NCI-H345 treated with DMSO at 0.1 percent for 48 hours (cell line): Measurements from ENCODE around the gene SNAPIN.
A peak's percentile ranks its signal among the peaks of the same experiment; 100 is the strongest.
"Not testable (repeated sequence)": the region's sequence is repeated elsewhere in the genome, so short reads cannot be mapped to it uniquely, and the experiment has no call there.

Source experiments
- DNase-seq: peaks from one replicate; lab custom pipeline; 2025; ENCODE audit not compliant: unreplicated experiment; lab: John Stamatoyannopoulos, UW

SNAPIN gene

DNA sequence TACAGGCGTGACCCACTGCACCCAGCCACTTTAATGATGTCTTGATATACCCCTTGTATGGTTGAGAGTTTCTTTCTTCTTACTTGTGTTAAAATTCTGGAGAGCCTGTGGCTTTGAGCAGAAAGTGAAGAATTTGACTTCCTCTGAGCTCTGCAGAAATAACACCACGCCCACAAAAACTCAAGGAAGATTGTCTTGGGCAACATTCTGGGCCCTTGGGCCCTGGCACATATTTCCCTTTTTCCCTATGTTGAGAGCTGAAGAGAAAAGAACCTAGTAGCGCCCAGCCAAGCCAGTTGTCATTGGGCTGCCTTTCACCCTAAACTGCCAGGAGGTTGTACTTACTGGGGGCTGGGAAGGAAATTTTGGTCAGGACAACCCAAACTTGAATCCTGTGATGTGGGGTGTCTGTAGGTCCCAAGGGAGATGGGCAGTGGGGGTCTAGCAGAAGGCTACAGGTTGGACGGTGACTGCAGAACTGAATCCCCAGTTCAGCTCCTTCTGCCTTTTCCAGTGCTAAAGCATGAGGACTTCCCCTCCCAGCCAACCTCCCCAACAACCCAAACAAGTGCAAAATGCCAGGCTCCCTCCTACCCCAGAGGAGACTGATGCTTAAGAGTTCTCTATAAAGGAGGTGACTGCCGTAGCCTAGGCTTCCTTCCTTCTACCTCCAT is 11.7 kb upstream of the SNAPIN start:
- no peak for DNase-seq

DNA sequence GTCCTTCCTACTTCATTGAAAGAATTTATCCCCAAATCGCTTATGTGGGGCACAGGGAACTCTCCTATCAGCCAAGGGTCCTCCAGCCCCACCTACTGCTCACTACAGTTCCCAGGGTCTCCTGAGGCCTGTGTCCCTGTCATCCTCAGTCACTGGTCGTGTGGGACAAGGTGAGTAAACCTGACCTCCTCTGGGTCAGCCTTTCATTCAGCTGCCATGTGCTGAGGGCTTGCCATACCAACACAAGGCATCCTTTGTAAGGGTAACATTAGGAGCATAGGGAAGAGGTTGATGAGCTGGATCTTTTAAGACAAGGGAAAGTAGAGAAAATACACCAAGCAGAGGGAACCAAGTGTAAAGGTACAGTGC is 11.2 kb upstream of the SNAPIN start:
- no peak for DNase-seq

DNA sequence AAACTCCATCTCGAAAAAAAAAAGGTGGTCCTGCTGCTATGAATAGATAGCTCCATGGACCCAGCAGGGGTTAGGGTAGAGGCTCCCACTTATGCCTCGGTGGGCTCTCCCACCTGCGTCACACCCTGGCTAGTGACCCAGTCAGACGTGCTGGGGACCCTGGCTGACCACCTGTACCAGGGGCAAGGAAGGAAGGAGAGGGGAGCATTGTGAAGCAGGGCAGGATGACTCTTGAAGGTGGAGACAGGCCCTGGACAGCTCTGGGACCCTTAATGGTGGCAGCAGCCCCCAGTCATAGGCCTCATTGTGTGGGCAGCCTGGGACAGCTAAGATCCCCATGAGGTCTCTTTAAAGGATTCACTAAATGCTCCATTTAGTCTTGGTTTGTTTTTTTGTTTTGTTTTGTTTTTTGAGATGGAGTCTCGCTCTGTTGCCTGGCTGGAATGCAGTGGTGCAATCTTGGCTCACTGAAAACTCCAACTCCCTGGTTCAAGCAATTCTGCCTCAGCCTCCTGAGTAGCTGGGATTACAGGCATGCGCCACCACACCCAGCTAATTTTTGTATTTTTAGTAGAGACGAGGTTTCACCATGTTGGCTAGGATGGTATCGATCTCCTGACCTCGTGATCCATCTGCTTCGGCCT is 10.4 kb upstream of the SNAPIN start:
- DNase-seq: no peak

DNA sequence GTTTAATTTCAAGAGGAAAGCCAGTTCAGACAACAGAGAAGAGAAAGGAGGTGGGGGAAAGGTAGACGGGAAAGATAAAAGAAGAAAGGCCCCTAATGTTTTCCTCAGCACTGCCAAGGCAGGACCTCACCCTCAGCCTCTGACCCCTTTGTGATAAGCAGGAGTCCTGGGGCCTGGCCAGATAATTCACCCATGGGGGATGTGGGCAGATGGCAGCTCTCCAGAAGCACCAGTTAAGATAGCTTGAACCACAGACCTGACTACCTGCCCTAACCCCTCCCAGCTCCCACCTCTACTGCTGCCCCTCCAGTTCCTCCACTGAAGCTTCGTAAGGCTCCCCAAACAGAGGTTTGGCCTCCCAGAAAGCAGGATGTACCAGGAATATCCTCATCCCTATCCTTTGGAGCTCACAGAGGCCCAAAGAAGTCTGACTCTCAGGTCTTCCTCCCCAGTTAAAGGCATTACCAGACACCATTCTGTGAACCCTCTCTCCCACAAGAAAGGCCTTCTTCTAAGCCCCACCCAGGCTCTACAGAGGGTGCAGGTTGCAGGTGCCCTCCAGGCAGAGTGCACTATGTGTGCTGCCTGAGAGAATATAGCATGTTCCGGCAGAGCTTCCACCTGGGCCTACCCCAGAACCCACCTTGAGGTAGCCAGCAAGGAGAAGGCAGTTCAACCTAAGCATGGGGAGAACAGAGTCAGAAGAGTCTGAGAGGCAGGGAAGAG is 9.2 kb upstream of the SNAPIN start:
- no peak for DNase-seq

DNA sequence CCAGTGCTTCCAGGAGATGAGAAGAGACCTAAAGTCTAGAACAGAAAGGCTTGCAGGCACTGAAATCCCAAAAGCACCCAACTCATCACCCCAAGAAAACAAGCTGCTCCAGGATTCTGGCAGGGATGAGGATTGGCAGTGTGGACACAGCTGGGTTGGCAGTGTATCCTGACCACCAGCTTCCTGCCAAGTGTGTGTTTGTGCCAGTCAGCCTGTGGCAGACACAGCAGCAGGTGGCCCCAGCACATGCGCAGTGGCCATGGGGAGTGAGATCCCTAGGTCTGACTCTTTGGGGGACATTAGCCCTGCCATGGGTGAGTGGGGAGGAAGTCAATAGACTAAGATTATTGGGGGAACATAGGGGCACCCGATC is 8.7 kb upstream of the SNAPIN start:
- DNase-seq: no peak

DNA sequence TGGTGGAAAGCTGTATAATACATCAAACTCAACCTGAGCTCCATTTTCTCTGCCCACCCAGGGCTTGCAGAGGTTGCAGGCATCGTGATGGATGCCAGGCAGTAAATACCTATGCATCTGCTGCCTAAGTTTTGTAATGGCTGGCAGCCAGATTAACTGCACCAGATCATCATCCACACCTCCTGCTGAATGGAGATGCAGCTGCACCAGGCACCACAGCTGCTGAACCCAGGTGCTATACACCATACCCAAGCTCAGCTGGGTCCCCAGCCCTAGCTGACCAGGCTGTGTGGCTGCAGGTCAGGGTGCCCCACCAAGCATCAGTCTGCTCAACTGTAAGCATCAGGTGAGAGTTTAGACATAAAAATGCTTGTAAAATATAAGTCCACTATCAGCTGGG is 6.7 kb upstream of the SNAPIN start:
- DNase-seq: no peak

DNA sequence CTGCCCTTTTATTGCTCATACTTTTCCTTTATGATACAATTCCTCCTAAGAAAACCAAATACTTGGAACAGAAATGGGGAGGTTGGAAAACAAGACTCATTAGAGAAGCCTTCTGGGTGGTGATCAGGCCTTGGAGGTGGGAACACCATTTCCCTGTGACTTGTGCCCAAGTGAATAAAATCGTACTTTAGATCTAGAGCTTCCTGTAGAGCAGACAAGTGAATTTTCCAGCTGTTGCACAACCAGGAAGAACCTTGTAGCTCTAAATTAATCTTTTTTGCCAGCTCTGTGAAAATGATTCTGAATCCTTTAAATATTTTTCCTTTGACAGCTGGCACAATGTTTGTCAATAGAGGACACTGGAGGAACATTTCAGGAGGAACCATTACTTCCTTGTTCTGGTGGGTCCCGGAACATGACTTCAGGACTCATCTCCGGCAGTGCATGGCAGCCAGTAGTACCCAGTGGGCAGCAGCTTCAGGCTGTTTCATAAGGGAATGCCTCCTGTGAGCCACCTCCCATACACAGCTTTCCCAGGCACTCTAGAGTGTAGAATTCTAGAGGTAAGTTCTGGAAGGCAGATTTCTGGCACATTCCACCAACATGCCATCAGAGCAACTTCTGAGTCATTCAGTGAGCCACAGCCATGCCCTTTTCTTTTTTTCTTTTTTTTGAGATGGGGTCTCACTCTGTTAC is 5.5 kb upstream of the SNAPIN start:
- DNase-seq: no peak

DNA sequence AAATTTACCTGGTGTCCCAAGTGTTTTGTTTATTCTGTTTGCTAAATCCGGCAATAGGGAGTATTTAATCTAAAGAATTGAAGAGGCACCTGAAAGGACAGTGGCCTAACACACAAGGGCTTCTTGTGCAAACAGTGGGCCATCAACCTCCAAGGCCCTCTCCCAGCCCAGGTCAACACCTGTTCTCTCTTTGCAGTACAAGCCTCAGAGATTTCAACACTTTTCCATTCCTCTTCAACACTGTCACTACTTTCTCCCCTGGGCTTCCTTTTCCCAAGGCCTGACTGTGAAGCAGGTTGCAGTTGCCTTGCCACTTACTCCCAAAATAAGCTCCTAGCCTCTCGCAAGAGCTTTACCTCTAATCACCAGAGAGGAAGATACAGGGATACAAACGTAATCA is 3.2 kb upstream of the SNAPIN start:
- no peak for DNase-seq

DNA sequence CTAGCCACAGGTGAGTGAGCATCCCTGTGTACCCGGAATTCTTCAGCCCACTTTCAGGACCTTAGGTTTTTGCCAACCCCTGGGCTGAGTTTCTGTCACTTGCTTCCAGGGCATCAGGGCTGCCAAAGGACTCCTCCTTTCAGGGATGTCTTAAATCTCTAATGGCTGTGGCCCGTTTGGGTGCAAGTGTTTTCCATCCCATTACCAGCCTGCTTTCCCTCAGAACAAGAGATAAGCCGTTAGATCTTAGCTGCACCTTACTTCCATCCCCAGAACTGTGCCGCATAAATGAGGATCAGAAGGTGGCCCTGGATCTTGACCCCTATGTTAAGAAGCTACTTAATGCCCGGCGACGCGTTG is 652 bp downstream of the SNAPIN start:
- no peak for DNase-seq

DNA sequence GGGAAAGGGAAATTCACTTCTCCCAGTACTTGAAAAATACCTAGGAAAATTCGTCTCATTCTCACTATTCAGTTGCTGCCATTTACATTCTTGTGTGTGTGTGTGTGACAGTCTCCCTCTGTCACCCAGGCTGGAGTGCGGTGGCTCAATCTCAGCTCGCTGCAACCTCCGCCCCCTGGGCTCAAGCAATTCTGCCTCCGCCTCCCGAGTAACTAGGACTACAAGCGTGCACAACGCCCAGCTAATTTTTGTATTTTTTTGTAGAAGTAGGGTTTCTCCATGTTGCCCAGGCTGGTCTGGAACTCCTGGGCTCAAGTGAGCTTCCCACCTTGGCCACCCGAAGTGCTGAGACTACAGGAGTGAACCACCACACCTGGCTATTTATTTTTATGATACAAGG is 1.2 kb downstream of the SNAPIN start:
- DNase-seq: no peak

DNA sequence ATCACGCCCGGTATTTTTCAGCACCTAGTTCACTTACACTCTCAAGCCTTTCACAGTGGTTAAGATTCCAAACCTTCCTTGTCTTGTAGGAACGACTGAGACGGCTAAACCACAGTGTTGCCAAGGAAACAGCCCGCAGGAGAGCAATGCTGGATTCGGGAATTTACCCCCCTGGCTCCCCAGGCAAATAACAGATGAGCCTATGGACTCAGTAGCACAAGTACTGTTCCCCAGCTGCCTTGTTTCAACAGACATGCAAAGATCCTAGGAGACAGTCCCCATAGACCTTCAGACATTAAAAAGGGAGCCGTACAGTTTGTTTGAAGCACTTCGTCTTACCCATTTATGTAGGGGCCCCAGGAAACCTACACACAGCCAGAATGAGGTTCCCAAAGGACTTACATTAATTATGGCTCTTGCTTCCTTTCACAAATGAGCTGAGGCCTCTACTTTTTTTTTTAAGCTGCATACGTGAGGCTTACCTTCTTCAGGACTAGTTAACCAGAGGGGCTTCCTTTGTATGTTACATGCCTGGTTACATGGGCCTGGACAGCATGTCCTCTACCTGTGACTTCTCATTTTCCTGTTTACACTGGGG is 2.7 kb downstream of the SNAPIN start:
- no peak for DNase-seq

DNA sequence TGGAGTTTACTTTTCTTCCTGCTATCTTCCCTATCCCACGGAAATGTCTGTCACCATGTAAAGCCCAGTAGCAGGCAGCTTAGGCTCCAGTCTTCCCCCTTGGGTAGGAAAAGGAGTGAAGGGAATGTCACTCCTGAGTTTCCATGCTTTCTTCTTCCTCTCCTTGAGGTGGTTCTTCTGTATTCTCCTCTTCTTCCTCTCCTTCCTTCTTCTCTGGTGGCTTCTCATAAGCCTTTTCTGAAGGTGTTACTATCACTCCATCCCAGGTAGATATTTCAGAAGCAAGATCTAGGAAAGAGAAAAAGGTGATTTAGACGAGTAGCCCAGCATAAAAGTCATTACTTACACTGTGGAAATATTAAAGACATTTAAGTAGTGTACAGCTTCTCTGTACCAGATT is 3.8 kb downstream of the SNAPIN start:
- DNase-seq: no peak

DNA sequence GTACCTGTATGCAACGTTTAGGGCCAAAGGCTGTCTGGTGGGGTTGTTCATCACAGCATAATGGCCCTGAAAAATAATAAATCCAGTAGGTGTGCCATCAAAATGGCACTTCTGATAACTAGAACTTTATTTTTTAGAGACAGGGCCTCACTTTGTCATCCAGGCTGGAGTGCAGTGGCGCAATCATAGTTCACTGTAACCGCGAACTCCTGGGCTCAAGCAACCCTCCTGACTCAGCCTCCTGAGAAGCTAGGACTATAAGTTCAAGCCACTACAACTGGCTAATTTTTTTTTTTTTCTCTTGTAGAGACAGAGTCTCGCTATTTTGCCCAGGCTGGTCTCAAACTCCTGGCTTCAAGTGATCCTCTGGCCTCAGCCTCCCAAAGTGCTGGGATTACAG is 4.7 kb downstream of the SNAPIN start:
- no peak for DNase-seq

DNA sequence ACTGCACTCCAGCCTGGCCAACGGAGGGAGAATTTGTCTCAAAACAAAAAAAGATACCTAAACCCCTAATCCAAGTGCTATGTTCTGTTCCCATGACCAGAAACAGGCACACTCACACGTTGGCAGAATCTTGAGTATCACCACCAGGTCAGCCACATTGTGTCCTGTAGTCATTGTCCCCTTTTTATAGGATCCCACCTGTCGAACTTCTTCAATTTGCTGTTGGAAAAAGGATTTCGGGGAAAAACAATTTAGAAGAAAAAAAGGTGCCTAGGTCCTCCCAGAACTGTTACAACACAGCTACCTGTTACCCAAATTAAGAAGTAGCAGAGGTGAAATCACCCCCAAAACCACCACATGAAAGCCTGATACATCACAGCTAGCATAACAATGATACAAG is 8.9 kb downstream of the SNAPIN start:
- DNase-seq: no peak

DNA sequence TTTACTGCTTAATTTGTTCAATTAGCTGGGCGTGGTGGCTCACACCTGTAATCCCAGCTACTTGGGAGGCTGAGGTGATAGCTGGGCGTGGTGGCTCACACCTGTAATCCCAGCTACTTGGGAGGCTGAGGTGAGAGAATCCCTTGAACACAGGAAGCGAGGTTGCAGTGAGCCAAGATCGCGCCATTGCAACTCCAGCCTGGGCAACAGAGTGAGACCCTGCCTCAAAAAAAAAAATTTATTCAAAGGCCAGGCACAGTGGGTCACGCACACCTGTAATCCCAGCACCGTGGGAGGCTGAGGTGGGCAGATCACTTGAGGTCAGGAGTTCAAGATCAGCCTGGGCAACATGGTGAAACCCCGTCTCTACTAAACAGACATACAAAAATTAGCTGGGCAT is 10.2 kb downstream of the SNAPIN start:
- DNase-seq: not testable (repeated sequence)

DNA sequence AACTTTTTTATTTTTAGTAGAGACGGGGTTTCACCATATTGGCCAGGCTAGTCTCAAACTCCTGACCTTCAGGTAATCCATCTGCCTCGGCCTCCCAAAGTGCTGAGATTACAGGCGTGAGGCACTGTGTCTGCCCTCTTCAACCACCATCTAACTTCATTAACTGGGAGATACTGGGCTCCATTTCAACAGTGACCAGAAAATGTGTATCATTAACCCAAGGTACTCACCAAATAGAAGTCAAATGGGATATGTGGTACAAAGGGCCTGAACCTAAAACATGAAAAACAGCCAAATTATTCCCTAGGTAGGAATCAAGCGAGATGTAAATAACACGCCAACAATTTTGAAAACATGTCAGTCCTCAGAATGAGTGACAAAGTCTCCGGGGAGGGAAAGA is 11.1 kb downstream of the SNAPIN start:
- no peak for DNase-seq

DNA sequence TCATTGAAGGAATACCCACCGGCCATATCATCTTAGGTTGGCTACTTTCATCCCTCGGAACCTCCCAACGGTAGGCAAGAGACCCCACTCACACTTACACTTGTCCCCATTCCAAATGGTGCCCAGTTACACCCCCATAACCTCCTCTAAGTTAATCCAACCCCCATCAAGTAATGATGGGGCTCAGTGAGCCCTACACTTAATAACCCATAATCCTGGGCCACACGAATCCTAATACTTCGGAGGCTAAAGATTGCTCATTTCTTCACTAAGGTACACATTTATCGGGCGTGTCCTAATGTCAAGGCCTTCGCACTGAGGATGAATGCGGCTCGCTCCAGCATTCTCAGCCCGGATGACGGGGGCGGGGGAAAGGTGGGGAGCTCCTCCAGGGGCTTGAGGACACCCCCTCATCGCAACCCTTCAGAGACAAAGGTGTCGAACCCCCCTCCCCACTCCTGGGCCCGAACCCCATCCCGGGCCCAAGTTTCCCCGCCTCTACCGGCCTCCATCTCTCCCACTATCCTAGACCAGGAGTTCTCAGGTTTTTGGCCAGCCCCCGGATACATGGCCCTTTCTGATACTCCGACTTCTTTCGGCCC is 11.9 kb downstream of the SNAPIN start:
- no peak for DNase-seq

DNA sequence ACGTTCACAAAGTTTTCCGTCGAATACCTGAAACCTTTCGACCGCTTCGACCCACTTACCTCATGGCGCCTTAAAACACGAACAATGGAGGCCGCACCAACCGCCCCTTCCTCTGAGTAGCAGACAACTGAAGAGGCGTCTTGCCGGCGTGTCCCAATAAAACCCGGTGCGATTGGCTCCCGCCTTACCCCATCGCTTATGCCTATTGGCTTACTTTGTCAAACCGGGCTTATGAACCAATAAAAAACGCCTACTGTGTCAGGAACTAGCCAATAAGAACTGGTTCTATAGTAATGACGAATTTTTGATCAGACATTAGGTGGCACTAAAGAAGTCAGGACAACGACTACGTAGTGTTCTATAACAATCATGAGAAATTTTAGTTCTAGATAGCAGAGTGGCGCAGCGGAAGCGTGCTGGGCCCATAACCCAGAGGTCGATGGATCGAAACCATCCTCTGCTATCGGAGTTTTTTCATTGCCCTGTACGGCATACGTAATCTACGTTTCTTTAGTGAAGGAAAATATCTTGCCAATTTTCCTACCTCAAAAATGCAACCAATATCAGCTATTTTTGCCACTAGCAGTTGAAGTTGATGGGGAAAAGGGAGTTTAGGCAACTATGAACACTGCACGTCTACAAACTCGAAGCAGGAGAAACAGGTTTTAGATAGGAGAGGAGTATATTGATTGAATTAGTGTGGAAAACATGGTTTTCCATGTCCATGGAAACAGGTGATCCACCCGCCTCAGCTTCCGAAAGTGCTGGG is 12.5 kb downstream of the SNAPIN start, which contains the start of gene ILF2:
Gene ILF2, minus strand, starts transcription at position 135 of the 769 bp plus-strand sequence. Its CDS starts 71 bp downstream, at position 64.
- DNase-seq: peak; percentile 100

DNA sequence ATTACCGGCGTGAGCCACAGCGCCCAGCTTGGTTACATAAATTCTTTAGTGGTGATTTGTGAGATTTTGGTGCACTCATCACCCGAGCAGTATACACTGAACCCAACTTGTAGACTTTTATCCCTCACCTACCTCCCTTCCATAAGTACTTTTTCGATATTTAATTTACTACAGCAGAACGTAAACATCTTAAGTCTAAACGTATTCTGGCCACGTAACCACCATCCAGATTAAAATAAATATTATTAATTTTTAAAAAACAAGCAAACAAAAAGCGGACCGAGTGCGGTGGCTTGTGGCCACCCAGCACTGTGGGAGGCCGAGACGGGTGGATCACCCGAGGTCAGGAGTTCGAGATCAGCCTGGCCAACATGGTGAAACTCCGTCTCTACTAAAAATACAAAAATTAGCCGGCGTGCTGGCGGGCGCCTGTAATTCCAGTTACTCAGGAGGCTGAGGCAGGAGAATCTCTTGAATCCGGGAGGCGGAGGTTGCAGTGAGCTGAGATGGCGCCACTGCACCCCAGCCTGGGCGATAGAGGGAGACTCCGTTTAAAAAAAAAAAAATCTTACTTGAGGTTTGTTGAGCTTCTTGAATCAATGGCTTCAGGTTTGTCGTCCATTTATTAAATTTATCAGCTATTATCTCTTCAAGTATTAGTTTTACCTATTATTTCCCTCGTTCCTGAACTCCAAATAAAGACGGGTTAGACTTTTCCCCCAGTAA is 13.3 kb downstream of the SNAPIN start:
- DNase-seq: peak; percentile 87

DNA sequence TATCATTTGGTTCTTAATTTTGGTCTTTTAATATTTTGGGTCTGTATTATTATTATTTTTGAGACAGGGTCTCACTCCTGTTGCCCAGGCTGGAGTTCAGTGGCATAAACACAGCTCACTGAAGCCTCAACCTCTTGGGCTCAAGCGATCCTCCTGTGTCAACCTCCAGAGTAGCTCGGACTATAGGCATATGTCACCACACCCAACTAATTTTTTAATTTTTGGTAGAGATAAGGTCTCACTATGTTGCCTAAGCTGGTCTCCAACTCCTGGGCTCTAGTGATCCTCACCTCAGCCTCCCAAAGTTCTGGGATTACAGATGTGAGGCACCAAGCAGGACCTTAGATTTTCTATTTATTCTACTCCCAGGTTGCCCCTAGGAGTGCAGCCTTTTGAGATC is 15.0 kb downstream of the SNAPIN start:
- no peak for DNase-seq
